Measurements from ENCODE around the gene HAUS1. TPM values are rescaled to one million over a fixed set of nuclear protein-coding genes. Genes with fewer than 3 reads are reported as not detected.
A peak's percentile ranks its signal among the peaks of the same experiment; 100 is the strongest.

Gene HAUS1
- polyA plus RNA-seq, 2 donors: 16.5 to 18.8 TPM

- H3K4me3 ChIP-seq (ENCODE audit: low read depth in 1 of 2, low read length in 2 of 2): no peak overlapping the region
- peaks cover 4 to 8% of the 10 kb centered on the region in 2 donors for H3K4me1 ChIP-seq (ENCODE audit: control insufficient read depth in 2 of 2, insufficient read depth in 2 of 2, low read length in 1 of 2)
- H3K9me3 ChIP-seq (ENCODE audit: control insufficient read depth in 2 of 2, insufficient read depth in 1 of 2, low read depth in 1 of 2, low read length in 1 of 2): no peaks in the 10 kb centered on the region
- no peaks in the 10 kb centered on the region for H3K27me3 ChIP-seq (ENCODE audit: control insufficient read depth in 1 of 2, insufficient read depth in 2 of 2, low read length in 2 of 2)
- peak overlapping the region; percentile 20 to 24 for H3K27ac ChIP-seq (ENCODE audit: low read depth in 2 of 2, low read length in 1 of 2)
- H3K36me3 ChIP-seq (ENCODE audit: control insufficient read depth in 2 of 2, insufficient read depth in 2 of 2, low read length in 1 of 2): no peaks in the 10 kb centered on the region
- 55 to 61% methylated on average over 4 of the region's 4 CpGs for whole genome bisulfite sequencing, 2 donors
Measured at GRCh38 chr18:46069524-46069923, 34.7 kb upstream of the HAUS1 start.

- H3K27ac ChIP-seq (ENCODE audit: low read depth in 2 of 2, low read length in 1 of 2): no peak overlapping the region
- no peak overlapping the region for H3K4me3 ChIP-seq (ENCODE audit: low read depth in 1 of 2, low read length in 2 of 2)
- no peaks in the 10 kb centered on the region for H3K27me3 ChIP-seq (ENCODE audit: control insufficient read depth in 1 of 2, insufficient read depth in 2 of 2, low read length in 2 of 2)
- 76 to 85% methylated on average over 6 of the region's 6 CpGs for WGBS, 2 donors
- H3K36me3 ChIP-seq (ENCODE audit: control insufficient read depth in 2 of 2, insufficient read depth in 2 of 2, low read length in 1 of 2): no peaks in the 10 kb centered on the region
- no peaks in the 10 kb centered on the region for H3K9me3 ChIP-seq (ENCODE audit: control insufficient read depth in 2 of 2, insufficient read depth in 1 of 2, low read depth in 1 of 2, low read length in 1 of 2)
- peaks cover 4 to 8% of the 10 kb centered on the region in 2 donors for H3K4me1 ChIP-seq (ENCODE audit: control insufficient read depth in 2 of 2, insufficient read depth in 2 of 2, low read length in 1 of 2)
Measured at GRCh38 chr18:46070232-46070631, 34.0 kb upstream of the HAUS1 start.

DNA sequence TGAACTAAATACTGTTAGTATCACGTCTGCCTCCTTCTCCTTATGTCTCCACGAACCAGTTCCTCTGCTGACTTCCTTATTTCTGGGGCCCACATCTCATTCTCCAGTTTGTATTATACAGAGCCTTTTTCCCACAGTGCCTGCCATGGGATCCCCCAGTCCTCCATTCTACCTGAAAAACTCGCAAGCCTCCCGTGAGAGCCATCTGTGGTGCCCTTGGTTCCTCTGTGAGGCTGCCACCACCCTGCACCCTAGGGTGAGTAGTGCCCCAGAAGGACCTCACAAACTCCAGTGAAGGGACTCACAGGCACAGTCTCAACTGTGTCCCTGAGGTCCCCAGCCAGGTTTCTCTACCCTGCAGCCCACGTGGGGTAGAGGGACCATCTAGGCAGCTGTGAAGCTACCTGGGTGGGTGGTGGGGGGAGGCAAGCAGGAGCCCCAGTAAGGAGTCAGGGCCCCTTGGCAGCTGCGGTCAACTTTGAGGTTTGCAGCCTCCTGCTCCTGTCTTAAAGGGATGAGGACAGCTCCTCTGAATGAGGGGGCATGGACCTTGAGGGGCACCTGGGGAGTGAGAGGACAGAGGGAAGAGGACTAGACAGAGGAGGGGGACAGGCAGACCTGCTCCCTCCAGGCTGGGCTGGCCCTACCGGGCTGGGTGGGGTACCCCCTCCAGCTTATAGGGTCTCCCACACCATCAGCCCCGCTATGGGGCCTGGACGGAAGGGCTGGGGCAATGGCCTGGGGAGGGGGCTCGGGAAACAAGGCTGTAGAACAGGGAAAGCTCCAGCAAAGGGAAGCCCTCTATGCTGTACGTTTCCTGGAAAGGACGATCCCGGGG, 33.2 kb upstream of the HAUS1 start:
- Histone ChIP-seq H3K4me1 (ENCODE audit: control insufficient read depth in 2 of 2, insufficient read depth in 2 of 2, low read length in 1 of 2) (peaks cover 4 to 8% of the 10 kb centered on the region in 2 donors), H3K27me3 (ENCODE audit: control insufficient read depth in 1 of 2, insufficient read depth in 2 of 2, low read length in 2 of 2) (no peaks in the 10 kb centered on the region), H3K27ac (ENCODE audit: low read depth in 2 of 2, low read length in 1 of 2) (no peak overlapping the region), H3K36me3 (ENCODE audit: control insufficient read depth in 2 of 2, insufficient read depth in 2 of 2, low read length in 1 of 2) (no peaks in the 10 kb centered on the region), H3K4me3 (ENCODE audit: low read depth in 1 of 2, low read length in 2 of 2) (peak overlapping the region; percentile 69 to 78), H3K9me3 (ENCODE audit: control insufficient read depth in 2 of 2, insufficient read depth in 1 of 2, low read depth in 1 of 2, low read length in 1 of 2) (no peaks in the 10 kb centered on the region)
- 29 to 34% methylated on average over 13 of the region's 13 CpGs for WGBS, 2 donors

GRCh38 chr18:46071653-46072375, 32.4 kb upstream of the HAUS1 start, which contains the start of gene PSTPIP2:
Gene PSTPIP2 (minus strand): TSS chr18:46072260. CDS start chr18:46072188, 72 bp downstream.
- Histone ChIP-seq H3K27me3 (ENCODE audit: control insufficient read depth in 1 of 2, insufficient read depth in 2 of 2, low read length in 2 of 2) (no peaks in the 10 kb centered on the region), H3K4me3 (ENCODE audit: low read depth in 1 of 2, low read length in 2 of 2) (peak within 1 kb of the TSS; percentile 69 to 78), H3K27ac (ENCODE audit: low read depth in 2 of 2, low read length in 1 of 2) (peak within 1 kb of the TSS in 1 of 2 donors; percentile 39), H3K9me3 (ENCODE audit: control insufficient read depth in 2 of 2, insufficient read depth in 1 of 2, low read depth in 1 of 2, low read length in 1 of 2) (no peaks in the 10 kb centered on the region), H3K4me1 (ENCODE audit: control insufficient read depth in 2 of 2, insufficient read depth in 2 of 2, low read length in 1 of 2) (peaks cover 4 to 8% of the 10 kb centered on the region in 2 donors), H3K36me3 (ENCODE audit: control insufficient read depth in 2 of 2, insufficient read depth in 2 of 2, low read length in 1 of 2) (no peaks in the 10 kb centered on the region)
- 0% methylated on average over 70 to 75 of the region's 75 CpGs for WGBS, 2 donors

GRCh38 chr18:46072376-46072867, 31.8 kb upstream of the HAUS1 start:
- 20 to 24% methylated on average over 25 of the region's 25 CpGs for WGBS, 2 donors
- H3K27ac ChIP-seq (ENCODE audit: low read depth in 2 of 2, low read length in 1 of 2): peak overlapping the region in 1 of 2 donors; percentile 39
- peak overlapping the region; percentile 69 to 78 for H3K4me3 ChIP-seq (ENCODE audit: low read depth in 1 of 2, low read length in 2 of 2)
- H3K27me3 ChIP-seq (ENCODE audit: control insufficient read depth in 1 of 2, insufficient read depth in 2 of 2, low read length in 2 of 2): no peaks in the 10 kb centered on the region
- no peaks in the 10 kb centered on the region for H3K36me3 ChIP-seq (ENCODE audit: control insufficient read depth in 2 of 2, insufficient read depth in 2 of 2, low read length in 1 of 2)
- peaks cover 4 to 8% of the 10 kb centered on the region in 2 donors for H3K4me1 ChIP-seq (ENCODE audit: control insufficient read depth in 2 of 2, insufficient read depth in 2 of 2, low read length in 1 of 2)
- no peaks in the 10 kb centered on the region for H3K9me3 ChIP-seq (ENCODE audit: control insufficient read depth in 2 of 2, insufficient read depth in 1 of 2, low read depth in 1 of 2, low read length in 1 of 2)

DNA sequence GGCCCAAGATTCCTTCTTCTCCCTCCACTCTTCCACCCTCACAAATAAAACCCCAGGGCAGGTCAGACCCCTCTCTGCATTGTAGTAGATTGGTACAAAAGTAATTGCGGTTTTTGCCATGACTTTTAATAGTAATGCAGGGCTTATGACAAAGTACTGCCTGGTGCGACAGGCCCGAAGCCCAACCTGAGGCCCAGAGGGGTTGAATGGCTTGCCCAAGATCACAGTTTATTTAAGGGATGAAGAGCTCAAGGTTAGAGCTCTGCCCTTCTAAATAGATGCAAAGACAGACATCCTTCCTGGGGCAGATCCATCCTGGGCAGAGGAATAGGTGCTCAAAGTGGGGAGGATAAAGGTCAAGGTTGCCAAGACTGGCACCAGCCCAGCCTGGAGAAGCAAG, 31.2 kb upstream of the HAUS1 start:
- Histone ChIP-seq H3K27ac (ENCODE audit: low read depth in 2 of 2, low read length in 1 of 2) (no peak overlapping the region), H3K4me1 (ENCODE audit: control insufficient read depth in 2 of 2, insufficient read depth in 2 of 2, low read length in 1 of 2) (peaks cover 4 to 8% of the 10 kb centered on the region in 2 donors), H3K27me3 (ENCODE audit: control insufficient read depth in 1 of 2, insufficient read depth in 2 of 2, low read length in 2 of 2) (no peaks in the 10 kb centered on the region), H3K9me3 (ENCODE audit: control insufficient read depth in 2 of 2, insufficient read depth in 1 of 2, low read depth in 1 of 2, low read length in 1 of 2) (no peaks in the 10 kb centered on the region), H3K36me3 (ENCODE audit: control insufficient read depth in 2 of 2, insufficient read depth in 2 of 2, low read length in 1 of 2) (no peaks in the 10 kb centered on the region), H3K4me3 (ENCODE audit: low read depth in 1 of 2, low read length in 2 of 2) (no peak overlapping the region)
- WGBS, 2 donors: 74% methylated on average over 3 of the region's 3 CpGs

DNA sequence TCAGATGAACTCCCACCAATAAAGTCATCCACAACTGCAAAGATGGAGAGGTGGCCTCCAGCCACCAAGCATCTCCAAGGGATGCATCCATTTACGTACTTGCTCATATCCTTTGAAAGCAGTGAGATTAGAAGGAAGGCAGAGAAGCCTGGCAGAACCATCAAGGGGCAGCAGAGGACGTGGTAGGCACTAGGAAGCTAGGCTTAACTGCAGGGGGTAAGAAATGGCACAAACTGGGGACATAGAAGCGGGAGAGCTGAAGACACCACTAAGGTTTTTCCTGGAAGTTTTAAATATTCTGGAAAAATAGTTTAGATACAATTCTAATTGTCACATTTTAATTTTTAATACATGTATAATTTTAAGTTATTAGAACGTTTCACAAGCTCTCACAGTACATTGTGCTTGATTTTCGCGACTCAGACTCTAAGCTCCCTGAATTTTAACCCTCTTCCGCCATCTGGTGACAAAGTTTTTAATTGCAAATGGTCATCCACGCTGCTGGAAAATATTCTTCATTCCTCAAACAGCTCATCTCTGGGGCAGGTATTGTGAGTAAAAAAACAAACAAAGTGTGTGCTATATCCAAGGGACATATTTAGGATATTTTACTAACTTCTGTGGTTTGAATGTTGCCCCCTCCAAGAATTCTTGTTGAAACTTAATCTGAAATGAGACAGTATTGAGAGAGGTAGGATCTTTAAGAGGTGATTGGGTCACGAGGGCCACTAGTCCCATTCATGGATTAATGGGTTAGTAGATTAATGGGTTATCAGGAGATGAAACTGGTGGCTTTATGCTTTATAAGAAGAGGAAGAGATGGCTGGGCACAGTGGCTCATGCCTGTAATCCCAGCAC, 30.5 kb upstream of the HAUS1 start:
- H3K36me3 ChIP-seq (ENCODE audit: control insufficient read depth in 2 of 2, insufficient read depth in 2 of 2, low read length in 1 of 2): no peaks in the 10 kb centered on the region

GRCh38 chr18:46079336-46079735, 24.8 kb upstream of the HAUS1 start:
- H3K36me3 ChIP-seq (ENCODE audit: control insufficient read depth in 2 of 2, insufficient read depth in 2 of 2, low read length in 1 of 2): peaks cover 0 to 8% of the 10 kb centered on the region in 2 donors
- no peaks in the 10 kb centered on the region for H3K27me3 ChIP-seq (ENCODE audit: control insufficient read depth in 1 of 2, insufficient read depth in 2 of 2, low read length in 2 of 2)
- no peak overlapping the region for H3K4me3 ChIP-seq (ENCODE audit: low read depth in 1 of 2, low read length in 2 of 2)
- no peak overlapping the region for H3K27ac ChIP-seq (ENCODE audit: low read depth in 2 of 2, low read length in 1 of 2)
- H3K4me1 ChIP-seq (ENCODE audit: control insufficient read depth in 2 of 2, insufficient read depth in 2 of 2, low read length in 1 of 2): no peaks in the 10 kb centered on the region
- no peaks in the 10 kb centered on the region for H3K9me3 ChIP-seq (ENCODE audit: control insufficient read depth in 2 of 2, insufficient read depth in 1 of 2, low read depth in 1 of 2, low read length in 1 of 2)

More for the DNA sequence above, 30.5 kb upstream of the HAUS1 start:
- WGBS, 2 donors: 25 to 29% methylated on average over 9 of the region's 9 CpGs
- H3K4me1 ChIP-seq (ENCODE audit: control insufficient read depth in 2 of 2, insufficient read depth in 2 of 2, low read length in 1 of 2): peaks cover 4 to 8% of the 10 kb centered on the region in 2 donors
- H3K27me3 ChIP-seq (ENCODE audit: control insufficient read depth in 1 of 2, insufficient read depth in 2 of 2, low read length in 2 of 2): no peaks in the 10 kb centered on the region
- H3K4me3 ChIP-seq (ENCODE audit: low read depth in 1 of 2, low read length in 2 of 2): no peak overlapping the region
- H3K27ac ChIP-seq (ENCODE audit: low read depth in 2 of 2, low read length in 1 of 2): no peak overlapping the region
- no peaks in the 10 kb centered on the region for H3K9me3 ChIP-seq (ENCODE audit: control insufficient read depth in 2 of 2, insufficient read depth in 1 of 2, low read depth in 1 of 2, low read length in 1 of 2)

DNA sequence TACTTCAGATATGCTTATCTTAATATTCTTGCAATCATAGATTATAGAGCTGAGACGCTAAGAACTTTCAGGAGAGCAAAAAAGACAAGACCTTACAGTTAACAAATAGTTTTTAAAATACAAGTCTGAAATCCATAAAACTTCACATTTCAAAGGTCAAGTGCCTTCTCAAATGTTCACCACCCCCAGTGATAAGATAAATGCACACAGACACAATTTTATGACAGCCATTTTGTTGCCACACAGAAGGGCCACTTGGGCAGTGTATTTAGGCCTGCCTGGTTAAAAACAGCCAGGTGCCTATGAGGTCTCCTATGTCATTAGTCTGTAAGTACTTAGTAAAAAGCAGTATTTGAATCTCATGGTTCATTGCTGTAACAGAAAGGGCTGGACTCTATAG, 24.0 kb upstream of the HAUS1 start:
- peaks cover 1 to 8% of the 10 kb centered on the region in 2 donors for H3K36me3 ChIP-seq (ENCODE audit: control insufficient read depth in 2 of 2, insufficient read depth in 2 of 2, low read length in 1 of 2)
- H3K4me1 ChIP-seq (ENCODE audit: control insufficient read depth in 2 of 2, insufficient read depth in 2 of 2, low read length in 1 of 2): no peaks in the 10 kb centered on the region
- H3K9me3 ChIP-seq (ENCODE audit: control insufficient read depth in 2 of 2, insufficient read depth in 1 of 2, low read depth in 1 of 2, low read length in 1 of 2): no peaks in the 10 kb centered on the region
- 80 to 93% methylated on average over 1 of the region's 1 CpG for WGBS, 2 donors
- H3K4me3 ChIP-seq (ENCODE audit: low read depth in 1 of 2, low read length in 2 of 2): no peak overlapping the region
- no peak overlapping the region for H3K27ac ChIP-seq (ENCODE audit: low read depth in 2 of 2, low read length in 1 of 2)
- no peaks in the 10 kb centered on the region for H3K27me3 ChIP-seq (ENCODE audit: control insufficient read depth in 1 of 2, insufficient read depth in 2 of 2, low read length in 2 of 2)

Data from esophagus (tissue), 2 donors.